HG03378 (cell line): ENCODE results near the gene TMEM247.
"Not testable (repeated sequence)": the region's sequence is repeated elsewhere in the genome, so short reads cannot be mapped to it uniquely, and the experiment has no call there.

Experiments used
- ATAC-seq: cut with Tn5 transposase; IDR thresholded peaks from one replicate; pipeline ENCODE4 v1.9.1; 2021; ENCODE audit warnings: mild to moderate bottlenecking, moderate library complexity; ENCODE audit not compliant: unreplicated experiment

The TMEM247 gene

DNA sequence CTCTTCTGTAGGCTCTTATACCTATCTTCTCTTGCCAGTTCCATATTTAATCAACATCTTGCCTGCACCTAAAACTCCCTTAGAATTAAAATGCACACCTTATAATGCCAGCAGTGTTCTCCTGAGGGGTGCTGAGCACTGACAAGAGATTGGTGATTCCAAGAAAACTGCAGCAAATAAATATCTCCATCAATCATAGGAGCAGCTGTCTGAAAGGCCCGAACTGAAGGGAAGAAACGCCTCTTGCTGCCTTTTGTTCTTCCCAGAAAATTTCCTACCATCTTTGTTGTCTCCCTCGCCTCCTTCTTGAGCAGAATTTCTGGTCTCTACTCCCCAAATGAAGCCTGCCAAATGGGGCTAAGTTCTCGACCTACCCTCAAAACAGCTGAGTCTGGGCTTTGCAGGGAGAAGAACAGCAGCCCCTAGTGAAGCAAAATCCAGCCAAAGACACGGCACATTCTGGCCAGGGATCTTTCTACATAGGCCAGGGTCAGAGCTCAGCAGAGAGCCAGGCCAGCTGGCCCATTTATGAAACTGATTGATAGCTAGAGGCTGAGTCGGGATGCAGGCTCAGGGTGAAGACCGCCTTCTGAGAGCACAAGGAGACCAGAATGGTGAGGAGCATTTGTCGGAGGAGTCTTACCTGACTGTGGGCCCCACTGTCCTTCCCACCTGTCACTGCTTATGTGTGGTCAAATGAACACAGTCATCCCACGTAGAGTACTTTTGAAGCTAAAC is 20.4 kb upstream of the TMEM247 start:
- ATAC-seq, result no peak

- no peak for ATAC-seq
Measured at GRCh38 chr2:46459694-46460093, 19.7 kb upstream of the TMEM247 start.

DNA sequence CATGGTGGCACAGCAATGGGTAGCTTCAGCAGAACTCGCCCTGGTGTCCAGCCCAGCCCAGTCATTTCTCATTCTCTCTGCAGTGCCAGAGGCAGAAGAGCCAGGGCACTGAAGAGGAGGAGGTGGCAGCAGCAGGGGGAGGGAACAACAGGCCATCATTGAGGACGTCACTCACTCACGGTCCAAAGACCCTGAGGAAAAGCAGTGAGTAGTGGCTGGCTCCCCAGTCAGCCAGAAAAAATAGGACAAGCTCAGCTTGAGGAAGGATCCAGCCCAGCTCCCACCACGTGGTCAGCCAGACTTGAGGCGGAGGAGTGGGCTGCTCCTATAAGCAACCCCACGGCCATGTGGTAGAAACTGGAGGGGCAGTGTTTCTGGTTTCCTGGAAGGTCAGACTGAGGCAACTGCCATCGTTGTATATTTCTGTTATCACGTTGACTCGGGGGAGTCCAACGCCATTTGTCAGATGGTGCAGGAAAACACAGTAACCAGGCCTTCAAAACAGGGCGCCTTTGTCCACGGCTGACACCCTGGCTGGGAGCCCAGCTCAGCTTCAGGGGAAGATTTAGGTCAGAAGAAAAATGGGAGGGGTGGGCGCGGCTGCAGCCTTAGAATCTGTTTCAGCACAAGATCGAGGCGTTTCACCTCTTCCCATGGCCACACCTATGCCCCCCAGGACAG is 19.0 kb upstream of the TMEM247 start:
- ATAC-seq, result no peak

DNA sequence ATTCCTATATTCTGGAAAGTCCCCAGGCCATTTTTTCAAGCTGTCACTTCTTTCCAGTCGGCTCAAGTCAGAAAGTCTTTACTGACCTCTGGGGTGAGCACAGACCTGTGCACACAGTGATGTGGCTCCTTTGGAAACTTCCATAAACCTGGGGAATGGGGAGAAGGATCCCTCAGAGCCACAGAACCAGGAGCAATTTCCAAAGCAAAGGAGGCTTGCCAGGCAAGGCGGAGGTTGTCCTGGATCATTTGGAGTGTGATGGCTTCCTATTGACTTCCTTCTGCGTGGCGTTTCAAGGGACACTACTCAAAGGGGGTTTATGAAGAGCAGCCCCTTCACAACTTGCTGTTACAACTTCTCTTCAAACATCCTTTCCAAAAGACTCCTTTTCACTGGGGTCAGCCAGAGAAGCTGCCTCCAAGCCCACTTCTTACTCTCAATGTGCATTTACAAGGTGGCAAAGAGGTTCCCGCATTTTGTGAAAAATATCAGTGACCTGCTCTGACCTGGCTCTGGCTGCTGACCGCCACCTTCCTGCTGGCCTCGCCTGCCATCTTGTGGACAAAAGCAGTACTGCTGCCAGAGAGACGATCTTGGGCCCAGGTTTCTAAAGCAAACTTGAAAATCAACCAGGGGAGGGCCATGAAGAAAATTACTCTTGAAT is 18.2 kb upstream of the TMEM247 start:
- no peak for ATAC-seq

DNA sequence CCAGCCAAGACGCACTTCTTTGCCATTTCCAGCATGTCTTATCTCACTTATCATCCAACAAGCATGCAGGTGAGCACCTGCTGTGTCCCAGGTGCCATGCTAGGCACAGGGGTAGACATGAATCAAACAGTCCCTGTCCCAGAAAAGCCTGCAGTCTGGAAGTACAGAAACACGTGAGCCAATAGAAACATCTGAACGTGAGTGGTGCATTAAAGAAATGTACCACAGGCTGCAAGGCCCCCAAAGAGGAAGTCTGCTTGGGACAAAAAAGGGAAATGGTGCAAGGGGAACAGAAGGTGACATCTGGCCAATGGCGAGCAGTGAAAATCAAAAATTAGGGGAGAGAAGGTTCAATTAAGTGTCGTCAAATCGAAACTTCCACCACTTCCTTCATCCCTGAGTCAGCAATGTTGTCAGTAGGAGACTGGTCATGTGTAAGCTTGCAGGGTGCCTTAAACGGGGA is 17.6 kb upstream of the TMEM247 start:
- ATAC-seq, result no peak

DNA sequence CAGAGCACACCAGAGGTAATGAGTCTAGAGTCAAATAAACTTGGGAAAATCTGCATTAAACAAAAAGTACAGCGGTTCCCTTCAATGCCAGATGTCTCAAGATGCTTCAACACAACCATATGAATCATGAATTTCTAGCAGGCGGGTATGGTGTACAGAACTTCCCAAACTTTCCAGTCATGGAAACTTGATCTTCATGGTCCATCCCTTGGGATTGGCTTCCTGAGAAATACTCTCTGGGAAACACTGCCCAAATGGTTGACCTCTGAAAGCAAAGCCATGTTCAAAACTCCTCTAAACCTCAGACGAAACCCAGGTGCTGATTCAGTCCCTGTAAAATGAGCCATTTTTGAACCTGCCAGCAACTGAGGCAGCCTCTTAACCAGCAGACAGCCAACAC is 16.4 kb upstream of the TMEM247 start:
- no peak for ATAC-seq

DNA sequence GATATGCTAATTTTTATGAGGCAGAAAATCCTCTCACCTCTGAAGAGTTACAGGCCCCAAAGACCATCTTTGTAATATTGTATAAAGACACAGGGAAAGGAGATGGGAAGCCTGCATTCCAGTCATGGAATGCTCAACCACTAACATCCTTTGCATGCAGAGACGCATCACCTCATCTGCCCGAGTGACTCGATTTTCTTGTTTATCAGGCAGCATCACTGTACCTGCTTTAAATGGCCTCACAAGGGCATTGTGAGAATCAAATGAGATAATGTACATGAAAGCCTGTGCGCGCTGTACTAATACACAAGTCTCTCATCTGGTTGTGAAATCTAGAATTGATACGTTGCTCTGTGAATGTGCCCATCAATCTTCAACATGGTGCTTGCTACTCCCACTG is 10.2 kb upstream of the TMEM247 start:
- ATAC-seq, result no peak

DNA sequence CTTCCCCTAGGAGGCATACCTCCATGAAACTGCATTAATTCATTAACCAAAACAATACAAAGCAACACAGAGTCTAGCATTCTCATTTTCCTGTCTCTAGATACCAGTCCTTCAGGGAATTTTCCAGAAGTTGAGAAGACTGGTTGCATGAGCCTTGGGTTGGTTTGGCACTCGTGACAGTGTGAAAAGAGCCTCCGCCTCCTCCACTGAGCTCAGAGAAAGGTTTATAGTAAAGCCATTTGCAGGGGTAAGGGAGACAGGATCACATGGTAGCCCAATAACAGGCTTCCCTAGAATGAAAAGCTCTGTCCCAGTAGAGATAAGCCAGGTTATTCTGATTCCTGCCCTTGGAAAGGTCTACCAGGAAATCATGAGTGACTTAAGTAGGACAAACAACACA is 9.7 kb upstream of the TMEM247 start:
- no peak for ATAC-seq

- ATAC-seq, result no peak
Measured at GRCh38 chr2:46470114-46470628, 9.2 kb upstream of the TMEM247 start.

DNA sequence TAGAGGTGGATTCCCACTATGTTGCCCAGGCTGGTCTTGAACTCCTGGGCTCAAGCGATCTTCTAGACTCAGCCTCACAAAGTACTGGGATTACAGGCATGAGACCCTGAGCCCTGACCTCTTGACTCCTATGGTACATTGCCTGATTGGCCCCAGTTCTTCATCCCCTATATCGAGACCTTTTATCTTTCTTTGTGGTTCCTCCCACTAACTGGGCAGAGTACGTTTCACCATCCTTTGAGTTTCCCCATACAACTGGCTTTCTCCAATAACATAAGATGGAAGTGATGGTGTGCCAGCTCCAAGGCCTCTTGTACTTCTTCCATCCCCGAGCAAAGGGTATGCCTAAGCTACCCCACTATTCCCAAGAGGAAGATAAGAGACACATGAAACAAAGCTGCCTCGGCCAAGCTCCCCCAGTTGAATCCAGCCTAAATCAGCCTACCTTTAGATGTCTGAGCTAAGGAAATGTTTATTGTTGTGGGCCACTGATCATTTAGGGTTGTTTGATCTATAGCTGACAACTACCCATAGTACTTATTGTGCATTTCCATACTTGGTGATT is 8.3 kb upstream of the TMEM247 start:
- no peak for ATAC-seq

GRCh38 chr2:46471697-46472096 is 7.7 kb upstream of the TMEM247 start:
- ATAC-seq, result no peak

DNA sequence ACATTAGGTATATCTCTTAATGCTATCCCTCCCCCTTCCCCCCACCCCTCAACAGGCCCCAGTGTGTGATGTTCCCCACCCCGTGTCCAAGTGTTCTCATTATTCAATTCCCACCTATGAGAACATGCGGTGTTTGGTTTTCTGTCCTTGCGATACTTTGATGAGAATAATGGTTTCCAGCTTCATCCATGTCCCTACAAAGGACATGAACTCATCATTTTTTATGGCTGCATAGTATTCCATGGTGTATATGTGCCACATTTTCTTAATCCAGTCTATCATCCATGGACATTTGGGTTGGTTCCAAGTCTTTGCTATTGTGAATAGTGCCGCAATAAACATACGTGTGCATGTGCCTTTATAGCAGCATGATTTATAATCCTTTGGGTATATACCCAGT is 7.2 kb upstream of the TMEM247 start:
- not testable (repeated sequence) for ATAC-seq

DNA sequence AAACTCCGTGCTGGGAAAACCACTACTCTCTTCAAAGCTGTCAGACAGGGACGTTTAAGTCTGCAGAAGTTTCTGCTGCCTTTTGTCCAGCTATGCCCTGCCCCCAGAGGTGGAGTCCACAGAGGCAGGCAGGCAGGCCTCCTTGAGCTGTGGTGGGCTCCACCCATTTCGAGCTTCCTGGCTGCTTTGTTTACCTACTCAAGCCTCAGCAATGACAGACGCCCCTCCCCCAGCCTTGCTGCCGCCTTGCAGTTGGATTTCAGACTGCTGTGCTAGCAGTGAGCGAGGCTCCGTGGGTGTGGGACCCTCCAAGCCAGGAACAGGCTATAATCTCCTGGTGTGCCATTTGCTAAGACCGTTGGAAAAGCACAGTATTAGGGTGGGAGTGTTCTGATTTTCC is 1.9 kb upstream of the TMEM247 start:
- ATAC-seq, result not testable (repeated sequence)

- ATAC-seq, result no peak
Measured at GRCh38 chr2:46477925-46478324, 1.4 kb upstream of the TMEM247 start.

DNA sequence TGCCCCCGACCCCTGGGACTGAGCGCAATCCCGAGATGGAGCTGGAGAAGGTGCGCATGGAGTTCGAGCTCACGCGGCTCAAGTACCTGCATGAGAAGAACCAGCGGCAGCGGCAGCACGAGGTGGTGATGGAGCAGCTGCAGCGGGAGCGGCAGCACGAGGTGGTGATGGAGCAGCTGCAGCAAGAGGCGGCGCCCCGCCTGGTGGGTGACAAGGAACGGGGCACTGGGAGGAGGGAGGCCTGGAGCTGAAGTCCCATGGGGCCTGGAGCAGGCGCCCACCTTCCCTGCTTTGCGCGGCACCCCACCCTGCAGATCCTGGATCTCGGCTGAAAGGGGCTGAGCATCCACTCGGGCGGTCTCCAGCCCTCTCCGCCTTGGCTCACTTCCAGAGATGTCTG is 1.2 kb downstream of the TMEM247 start:
- ATAC-seq, result no peak

DNA sequence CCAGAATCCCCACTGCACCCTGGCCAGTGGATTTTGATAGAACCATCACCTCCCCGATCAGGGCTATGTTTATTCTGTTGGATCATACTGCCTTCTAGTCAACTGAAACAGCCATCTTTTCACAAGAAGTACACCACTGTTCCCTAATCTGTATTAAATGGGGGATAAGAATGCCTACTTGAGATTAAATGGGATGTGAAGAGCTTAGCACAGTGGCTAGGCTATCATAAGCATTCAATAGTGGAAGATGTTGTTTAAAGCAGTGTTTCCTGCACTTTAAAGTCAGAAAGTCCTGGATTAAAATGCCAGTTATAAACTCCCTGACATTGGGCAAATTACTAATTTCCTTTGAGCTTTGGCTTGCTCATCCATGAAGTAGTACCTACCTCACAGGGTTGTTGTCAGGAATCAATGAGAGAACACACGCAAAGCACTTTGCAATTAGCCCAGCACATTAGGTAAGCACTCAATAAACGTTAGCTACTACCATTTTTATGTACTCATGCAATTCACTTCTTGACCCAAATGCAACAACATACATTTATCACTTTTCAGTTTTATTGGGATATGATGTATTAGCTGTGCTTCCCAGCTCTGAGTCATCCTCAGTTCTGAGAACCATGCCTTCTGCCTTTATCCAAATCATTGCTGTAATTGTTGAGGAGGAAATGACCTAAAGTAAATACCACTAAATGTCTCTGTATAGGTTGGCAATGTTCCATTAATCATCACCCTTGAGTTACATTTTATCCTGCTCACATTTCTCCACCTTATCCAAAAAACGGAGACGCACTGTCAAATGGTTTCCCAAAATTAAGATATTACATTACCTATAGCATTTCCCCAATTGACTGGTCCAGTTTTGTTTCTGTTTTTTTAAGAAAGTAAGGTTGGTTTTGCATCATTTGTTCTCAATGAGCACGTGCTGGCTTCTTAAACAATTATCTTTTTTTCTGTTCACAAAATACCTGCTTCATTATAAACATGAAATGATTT is 2.1 kb downstream of the TMEM247 start:
- ATAC-seq, result no peak

DNA sequence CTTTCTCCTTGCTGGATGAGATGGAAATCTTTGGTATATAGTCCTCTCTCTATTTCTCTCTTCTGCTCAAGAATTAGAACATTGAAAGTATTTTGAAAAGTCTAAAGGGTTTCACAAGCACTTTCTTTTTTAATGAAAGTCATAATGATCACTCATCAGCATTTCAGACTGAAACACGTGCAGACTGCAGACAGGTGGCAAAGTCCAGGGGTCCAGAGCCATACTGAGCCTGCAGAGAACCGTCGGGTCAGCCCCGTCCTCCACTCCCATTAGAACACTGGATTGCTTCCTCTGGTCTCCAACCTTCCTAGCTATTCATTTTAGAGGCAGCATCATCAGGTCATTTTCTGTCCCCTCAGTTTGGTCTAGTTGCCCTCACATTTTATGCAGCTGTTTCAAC is 3.1 kb downstream of the TMEM247 start:
- no peak for ATAC-seq

- ATAC-seq, result no peak
Measured at GRCh38 chr2:46485002-46485401, 5.6 kb downstream of the TMEM247 start.

DNA sequence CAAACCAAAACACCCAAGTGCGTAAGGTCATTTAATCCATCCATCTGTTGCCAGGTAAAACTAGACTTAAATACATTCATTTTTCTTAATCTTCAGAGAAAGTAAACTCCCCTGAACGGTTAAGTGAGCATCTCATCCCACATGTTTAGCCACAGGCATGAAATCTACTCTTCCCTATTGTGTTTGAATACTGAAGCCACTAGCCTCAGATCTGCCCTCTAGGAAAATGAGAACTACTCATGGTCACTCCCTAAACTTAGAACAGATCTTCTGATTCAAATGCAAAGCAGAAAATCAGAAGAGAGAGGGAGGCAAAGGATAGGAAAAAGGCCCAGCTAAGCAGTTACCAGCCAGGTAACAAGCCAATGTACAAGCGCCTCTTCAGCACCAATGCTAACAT is 7.1 kb downstream of the TMEM247 start:
- no peak for ATAC-seq

DNA sequence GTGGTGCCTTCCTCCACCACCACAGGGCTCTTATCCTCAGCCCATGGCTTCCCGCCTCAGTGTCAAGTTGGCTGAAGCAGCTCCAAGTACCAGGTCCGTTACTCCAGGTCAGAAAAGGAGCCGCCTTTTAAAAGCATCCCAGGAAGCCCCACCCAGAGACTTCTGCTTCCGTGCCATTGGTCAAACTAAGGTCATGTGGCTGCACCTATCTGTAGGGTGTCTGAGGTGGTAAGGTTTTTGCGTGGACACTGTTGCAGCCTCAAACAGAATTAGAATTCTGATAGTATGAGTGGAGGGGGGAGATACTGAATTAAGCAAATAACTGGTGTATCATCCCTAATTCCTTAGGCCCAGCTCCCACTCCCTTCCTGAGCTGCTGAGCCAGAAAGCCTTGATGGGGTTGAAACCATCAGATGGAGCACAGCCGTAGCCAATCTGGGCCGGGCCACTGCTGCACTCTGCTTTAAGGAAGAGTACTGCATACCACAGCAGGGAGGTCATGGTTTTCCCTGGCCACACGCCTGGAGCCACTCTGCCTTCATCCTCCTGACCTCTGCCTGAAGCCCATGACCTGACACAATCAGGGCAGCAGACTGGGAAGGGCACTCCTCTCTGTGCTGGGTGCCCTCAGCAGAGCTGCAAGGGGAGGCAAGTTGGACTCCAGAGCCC is 8.4 kb downstream of the TMEM247 start:
- ATAC-seq, result no peak
